Thyroid gland (tissue), 4 donors: ENCODE results near the gene CHFR. TPM values are rescaled to one million over a fixed set of nuclear protein-coding genes. Genes with fewer than 3 reads are reported as not detected.

Experiments
- DNase-seq, 2 donors: peaks; one replicate each; pipeline ENCODE4 v3.0.0-alpha.2; 2019
- H3K27ac ChIP-seq, 3 donors: fragments of 200-600 bp; sonication (generic); 1 replicate in 2 of 3; 2 replicates in 1 of 3; pipeline ENCODE4 v1.5.1; 2016 to 2019; ENCODE audit warnings: mild to moderate bottlenecking in 1 of 3, moderate library complexity in 1 of 3
- H3K27me3 ChIP-seq: fragments of 200-600 bp; sonication (generic); one replicate; pipeline ENCODE4 v1.5.1; 2019
- H3K36me3 ChIP-seq, 2 donors: fragments of 200-600 bp; sonication (generic); one replicate each; pipeline ENCODE4 v1.5.1; 2016 to 2019
- H3K4me1 ChIP-seq, 2 donors: fragments of 200-600 bp; sonication (generic); one replicate each; pipeline ENCODE4 v1.5.1; 2017 to 2019
- H3K4me3 ChIP-seq, 3 donors: fragments of 200-600 bp; sonication (generic); replicated peaks in 1 of 3; 1 replicate in 2 of 3; 2 replicates in 1 of 3; pipeline ENCODE4 v1.5.1; 2016; ENCODE audit warnings: mild to moderate bottlenecking in 1 of 3
- H3K9me3 ChIP-seq: fragments of 200-600 bp; sonication (generic); one replicate; pipeline ENCODE4 v1.5.1; 2017
- POLR2A ChIP-seq, 2 donors: fragments of 450-650 bp; IDR thresholded peaks; one replicate each; pipeline ENCODE4 v1.6.1; 2017; ENCODE audit warnings: antibody characterized with exemption in 2 of 2, mild to moderate bottlenecking in 2 of 2, moderate library complexity in 1 of 2
- WGBS, 2 donors: methylation state at CpG; one replicate each; pipeline ENCODE4 v1.1.5; 2017; 5-methylcytosine and 5-hydroxymethylcytosine counted together
- intact Hi-C: fragments of 100-400 bp; cut with DNase I; formaldehyde crosslinking; loops from one replicate; pipeline ENCODE4 v1.15.1; 2023
- total RNA-seq, 4 donors: library from RNA; depleted of rRNA; stranded (reverse); fragments of >200 nt; gene quantifications; one replicate each; pipeline ENCODE4 v1.2.3, GENCODE V29; 2016
- TF ChIP-seq, protein P1 (sequence below), 6 experiments: fragments of 200-600 bp in 3 of 6; fragments of 450-650 bp in 3 of 6; sonication (generic) in 3 of 6; IDR thresholded peaks; one replicate each; pipeline ENCODE4 v1.5.1; 2016 to 2019; ENCODE audit warnings: antibody characterized with exemption in 6 of 6, mild to moderate bottlenecking in 2 of 6, inconsistent platforms in 1 of 6, moderate library complexity in 1 of 6

CHFR gene
- total RNA-seq, 4 donors from 2014 or later = 21.8 to 40.6 (median 27.7) TPM

- Histone ChIP-seq H3K4me3 (no peak overlapping the region), H3K27me3 (no peaks in the 10 kb centered on the region), H3K9me3 (no peaks in the 10 kb centered on the region), H3K4me1 (no peaks in the 10 kb centered on the region), H3K27ac (no peak overlapping the region), H3K36me3 (peaks cover 76 to 86% of the 10 kb centered on the region in 2 donors)
- TF ChIP-seq, protein P1, sequence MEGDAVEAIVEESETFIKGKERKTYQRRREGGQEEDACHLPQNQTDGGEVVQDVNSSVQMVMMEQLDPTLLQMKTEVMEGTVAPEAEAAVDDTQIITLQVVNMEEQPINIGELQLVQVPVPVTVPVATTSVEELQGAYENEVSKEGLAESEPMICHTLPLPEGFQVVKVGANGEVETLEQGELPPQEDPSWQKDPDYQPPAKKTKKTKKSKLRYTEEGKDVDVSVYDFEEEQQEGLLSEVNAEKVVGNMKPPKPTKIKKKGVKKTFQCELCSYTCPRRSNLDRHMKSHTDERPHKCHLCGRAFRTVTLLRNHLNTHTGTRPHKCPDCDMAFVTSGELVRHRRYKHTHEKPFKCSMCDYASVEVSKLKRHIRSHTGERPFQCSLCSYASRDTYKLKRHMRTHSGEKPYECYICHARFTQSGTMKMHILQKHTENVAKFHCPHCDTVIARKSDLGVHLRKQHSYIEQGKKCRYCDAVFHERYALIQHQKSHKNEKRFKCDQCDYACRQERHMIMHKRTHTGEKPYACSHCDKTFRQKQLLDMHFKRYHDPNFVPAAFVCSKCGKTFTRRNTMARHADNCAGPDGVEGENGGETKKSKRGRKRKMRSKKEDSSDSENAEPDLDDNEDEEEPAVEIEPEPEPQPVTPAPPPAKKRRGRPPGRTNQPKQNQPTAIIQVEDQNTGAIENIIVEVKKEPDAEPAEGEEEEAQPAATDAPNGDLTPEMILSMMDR (IDR thresholded peaks at IDR 0.05) = no peak
- no peak for TF ChIP-seq POLR2A (IDR thresholded peaks at IDR 0.05)
- intact Hi-C loops = no loop called here
- DNase-seq = no peak
- WGBS, 2 donors = 84 to 85% methylated on average over 16 of the region's 16 CpGs
Measured at GRCh38 chr12:132804426-132804861, 83.0 kb downstream of the CHFR start.

DNA sequence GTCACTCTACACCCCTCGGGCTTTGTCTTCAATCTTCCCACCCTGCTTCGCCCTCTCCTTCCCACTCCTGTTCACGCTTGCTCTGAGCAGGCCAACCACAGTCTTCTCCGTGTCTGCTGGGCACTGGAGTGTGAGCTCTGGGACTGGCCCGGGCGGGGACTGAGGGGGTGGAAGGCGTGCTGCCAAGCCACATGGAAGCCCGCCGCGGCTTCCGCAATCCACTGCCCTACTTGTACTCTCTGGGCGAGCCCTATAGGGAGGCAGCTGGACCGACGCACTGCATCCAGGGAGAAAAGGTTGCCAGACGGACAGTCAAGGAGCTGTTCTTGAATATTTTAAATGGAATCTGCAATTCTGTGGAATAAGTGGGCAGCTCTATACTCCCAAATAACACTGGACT, 83.5 kb downstream of the CHFR start:
- TF ChIP-seq, protein P1 (IDR thresholded peaks at IDR 0.05) = no peak
- no peak for TF ChIP-seq POLR2A (IDR thresholded peaks at IDR 0.05)
- no peaks in the 10 kb centered on the region for H3K9me3 ChIP-seq
- peaks cover 81 to 89% of the 10 kb centered on the region in 2 donors for H3K36me3 ChIP-seq
- WGBS, 2 donors = 82 to 96% methylated on average over 12 to 15 of the region's 15 CpGs
- H3K4me1 ChIP-seq = no peaks in the 10 kb centered on the region
- no peak overlapping the region for H3K27ac ChIP-seq
- H3K27me3 ChIP-seq = no peaks in the 10 kb centered on the region
- DNase-seq = no peak
- H3K4me3 ChIP-seq = no peak overlapping the region
- intact Hi-C loops = no loop called here

DNA sequence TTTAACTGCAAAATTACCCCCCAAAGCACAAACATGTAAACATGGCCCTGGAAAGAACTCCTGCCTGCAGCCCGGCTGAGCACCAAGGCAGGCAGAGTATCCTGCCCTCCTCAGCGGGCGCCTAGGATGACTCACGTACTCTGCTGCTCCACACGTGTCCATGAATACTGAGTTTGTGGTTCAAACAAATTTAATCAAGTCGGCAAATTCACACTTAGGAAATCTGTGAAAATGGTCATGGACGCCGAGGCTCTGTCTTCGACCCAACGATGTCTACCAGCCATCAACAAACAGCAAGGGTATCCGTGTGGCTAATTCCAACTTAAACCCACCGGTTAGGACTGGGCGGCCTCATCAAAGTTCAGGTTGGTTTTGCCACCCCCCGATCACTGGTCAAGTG, 84.3 kb downstream of the CHFR start:
- no peak for DNase-seq
- Histone ChIP-seq H3K36me3 (peaks cover 81 to 90% of the 10 kb centered on the region in 2 donors), H3K4me3 (no peak overlapping the region), H3K4me1 (no peaks in the 10 kb centered on the region), H3K9me3 (no peaks in the 10 kb centered on the region), H3K27ac (no peak overlapping the region), H3K27me3 (no peaks in the 10 kb centered on the region)
- no peak for TF ChIP-seq POLR2A (IDR thresholded peaks at IDR 0.05)
- TF ChIP-seq, protein P1 (IDR thresholded peaks at IDR 0.05) = no peak
- WGBS, 2 donors = 96 to 98% methylated on average over 14 of the region's 14 CpGs
- intact Hi-C loops = no loop called here

GRCh38 chr12:132801741-132802140, 85.7 kb downstream of the CHFR start:
- 91 to 94% methylated on average over 28 of the region's 28 CpGs for WGBS, 2 donors
- no peaks in the 10 kb centered on the region for H3K27me3 ChIP-seq
- DNase-seq = no peak
- intact Hi-C loops = no loop called here
- peaks cover 84 to 90% of the 10 kb centered on the region in 2 donors for H3K36me3 ChIP-seq
- H3K4me3 ChIP-seq = no peak overlapping the region
- no peaks in the 10 kb centered on the region for H3K9me3 ChIP-seq
- TF ChIP-seq, protein P1 (IDR thresholded peaks at IDR 0.05) = no peak
- TF ChIP-seq POLR2A (IDR thresholded peaks at IDR 0.05) = no peak
- no peak overlapping the region for H3K27ac ChIP-seq
- no peaks in the 10 kb centered on the region for H3K4me1 ChIP-seq

GRCh38 chr12:132798836-132799235, 88.6 kb downstream of the CHFR start:
- intact Hi-C loops = no loop called here
- Histone ChIP-seq H3K4me3 (no peak overlapping the region), H3K9me3 (no peaks in the 10 kb centered on the region), H3K36me3 (peaks cover 91 to 92% of the 10 kb centered on the region in 2 donors), H3K4me1 (no peaks in the 10 kb centered on the region), H3K27ac (no peak overlapping the region), H3K27me3 (no peaks in the 10 kb centered on the region)
- no peak for TF ChIP-seq POLR2A (IDR thresholded peaks at IDR 0.05)
- TF ChIP-seq, protein P1 (IDR thresholded peaks at IDR 0.05) = no peak
- 91 to 95% methylated on average over 13 to 15 of the region's 15 CpGs for WGBS, 2 donors
- no peak for DNase-seq
